ENCODE data around the gene DNHD1.

The DNHD1 gene

DNA sequence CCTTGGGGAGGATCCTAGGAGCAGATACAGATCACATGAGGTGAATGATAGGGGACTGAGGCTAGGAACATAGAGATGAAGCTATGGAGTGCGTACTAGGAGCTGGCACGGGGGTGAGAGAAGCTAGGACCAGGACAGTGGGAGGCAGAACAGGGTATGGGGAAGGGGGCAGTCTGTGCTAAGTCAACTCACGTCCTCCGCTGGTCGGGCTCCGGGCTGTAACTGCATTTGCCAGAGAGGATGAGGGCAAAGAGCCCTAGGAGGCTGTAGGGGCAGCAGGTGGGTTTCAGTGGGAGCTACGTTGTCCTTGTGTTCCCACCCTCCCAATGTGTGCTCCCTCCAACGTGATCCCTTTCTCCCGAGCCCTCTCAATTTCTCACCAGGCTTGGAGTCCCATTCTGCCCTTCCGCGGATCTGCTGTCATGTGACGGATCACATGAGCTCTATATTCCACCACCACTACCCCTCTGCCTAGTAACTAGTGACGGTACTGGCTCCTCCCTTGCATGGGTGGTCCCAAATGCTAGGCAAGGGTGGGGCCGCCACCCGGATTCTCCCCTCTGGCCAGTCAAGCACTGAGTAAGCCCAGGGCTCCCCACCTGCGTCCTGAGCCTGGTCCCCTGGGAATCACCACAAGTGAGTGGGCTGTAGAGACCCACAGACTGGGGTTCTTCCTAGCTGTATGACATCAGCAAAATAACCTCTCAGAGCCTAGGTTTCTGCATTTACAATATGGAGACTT is 122.1 kb downstream of the DNHD1 start, which contains the start of gene TPP1:
TPP1 (minus strand) TSS at position 419 of the 742 bp plus-strand sequence; CDS start at position 397, 22 bp downstream.
- TF ChIP-seq, protein P1, sequence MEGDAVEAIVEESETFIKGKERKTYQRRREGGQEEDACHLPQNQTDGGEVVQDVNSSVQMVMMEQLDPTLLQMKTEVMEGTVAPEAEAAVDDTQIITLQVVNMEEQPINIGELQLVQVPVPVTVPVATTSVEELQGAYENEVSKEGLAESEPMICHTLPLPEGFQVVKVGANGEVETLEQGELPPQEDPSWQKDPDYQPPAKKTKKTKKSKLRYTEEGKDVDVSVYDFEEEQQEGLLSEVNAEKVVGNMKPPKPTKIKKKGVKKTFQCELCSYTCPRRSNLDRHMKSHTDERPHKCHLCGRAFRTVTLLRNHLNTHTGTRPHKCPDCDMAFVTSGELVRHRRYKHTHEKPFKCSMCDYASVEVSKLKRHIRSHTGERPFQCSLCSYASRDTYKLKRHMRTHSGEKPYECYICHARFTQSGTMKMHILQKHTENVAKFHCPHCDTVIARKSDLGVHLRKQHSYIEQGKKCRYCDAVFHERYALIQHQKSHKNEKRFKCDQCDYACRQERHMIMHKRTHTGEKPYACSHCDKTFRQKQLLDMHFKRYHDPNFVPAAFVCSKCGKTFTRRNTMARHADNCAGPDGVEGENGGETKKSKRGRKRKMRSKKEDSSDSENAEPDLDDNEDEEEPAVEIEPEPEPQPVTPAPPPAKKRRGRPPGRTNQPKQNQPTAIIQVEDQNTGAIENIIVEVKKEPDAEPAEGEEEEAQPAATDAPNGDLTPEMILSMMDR (conservative IDR thresholded peaks at IDR 0.05; ENCODE audit: low read depth, low read length), result no peak
- H3K4me3 ChIP-seq (ENCODE audit: low read depth, low read length), result peak within 1 kb of the TSS; percentile 98
- peak; percentile 97 for DNase-seq (ENCODE audit: low read depth)

DNA sequence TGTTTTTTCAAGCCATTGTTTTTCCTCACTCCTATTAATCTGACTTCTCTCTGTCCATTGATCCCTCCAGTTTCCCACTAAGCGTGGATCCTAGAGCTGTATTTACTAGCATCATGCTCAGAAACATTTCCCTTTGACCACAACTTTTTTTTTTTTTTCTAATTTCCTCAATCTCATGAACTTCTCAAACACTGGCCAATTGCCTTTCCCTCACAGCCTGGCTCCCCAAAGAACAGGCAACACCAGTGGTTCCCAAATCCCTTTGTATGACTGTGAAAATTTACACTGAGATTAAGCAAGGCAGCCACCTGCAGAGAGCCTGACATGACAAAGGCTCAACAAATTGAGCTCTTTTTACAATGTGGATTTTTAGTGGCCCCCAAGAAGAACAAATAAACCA is 123.6 kb downstream of the DNHD1 start:
- TF ChIP-seq, protein P1 (conservative IDR thresholded peaks at IDR 0.05; ENCODE audit: low read depth, low read length), result no peak
- no peak for DNase-seq (ENCODE audit: low read depth)
- H3K4me3 ChIP-seq (ENCODE audit: low read depth, low read length), result no peak overlapping the region

All from choroid plexus epithelial cell (primary cell).